K562 (cell line): ENCODE measurements around the gene NT5C1A. TPM values are rescaled to one million over a fixed set of nuclear protein-coding genes. Genes with fewer than 3 reads are reported as not detected.

Experiments used
- ATAC-seq: fragments of 200-7000 bp; cut with Tn5 transposase; 3 replicates; pipeline ENCODE4 v1.9.1; 2020; ENCODE audit warnings: moderate library complexity
- BruUV-seq: library from RNA; stranded (reverse); fragments of 400-500 nt; replicated peaks from 2 replicates; lab custom pipeline; 2021; lab: Mats Ljungman, UMichigan
- CTCF ChIA-PET: fragments of 300-600 bp; formaldehyde crosslinking; extraction: SDS; loops from one replicate; lab custom pipeline; 2021; ENCODE audit warnings: low intra/inter-chr PET ratio; lab: Yijun Ruan, JAX
- POLR2A ChIA-PET: fragments of 300-600, 350-650 bp; sonication (Branson Sonifier 250); formaldehyde crosslinking; extraction: SDS; loops from one replicate; lab custom pipeline; 2021; ENCODE audit warnings: antibody characterized with exemption, inconsistent platforms; lab: Yijun Ruan, JAX
- DNase-seq, 4 experiments: peaks; one replicate each; pipeline versions ENCODE4 v3.0.0 to v3.0.0-alpha.2; 2011 to 2018; ENCODE audit warnings: low spot score in 3 of 4, mixed read lengths in 3 of 4; ENCODE audit errors: extremely low read depth in 1 of 4
- FAIRE-seq: peaks from 2 replicates; lab custom pipeline; 2011; peaks lifted over from hg19 to GRCh38; lab: Jason Lieb, UNC
- H2AFZ ChIP-seq: 2 replicates; pipeline ENCODE4 v1.6.0; 2011; ENCODE audit warnings: low read depth, low read length, control low read depth, inconsistent platforms
- H3K27ac ChIP-seq: fragments of 200-600 bp; 3 replicates; pipeline ENCODE4 v1.8.0; 2011; ENCODE audit warnings: low read depth, mild to moderate bottlenecking, control low read depth, inconsistent platforms, low read length, moderate library complexity, mixed read lengths; ENCODE audit errors: extremely low read depth
- H3K27me3 ChIP-seq, 2 experiments: fragments of 300-600 bp in 1 of 2; 2 replicates in 1 of 2; 3 replicates in 1 of 2; pipeline versions ENCODE4 v1.6.0 to v1.8.0; 2011; ENCODE audit warnings: inconsistent platforms in 2 of 2, low read length in 2 of 2, mild to moderate bottlenecking in 1 of 2, mixed read lengths in 1 of 2, moderate library complexity in 1 of 2; ENCODE audit not compliant: control insufficient read depth in 2 of 2, insufficient read depth in 2 of 2
- H3K36me3 ChIP-seq: fragments of 300-600 bp; 3 replicates; pipeline ENCODE4 v1.8.0; 2011; ENCODE audit warnings: mild to moderate bottlenecking, low read length, inconsistent platforms; ENCODE audit not compliant: control insufficient read depth, insufficient read depth
- H3K4me1 ChIP-seq, 2 experiments: fragments of 200-600 bp in 1 of 2; replicated peaks in 1 of 2; 2 replicates in 1 of 2; 3 replicates in 1 of 2; pipeline versions ENCODE4 v1.5.1 to v1.8.0; 2011; ENCODE audit warnings: inconsistent platforms in 2 of 2, low read length in 2 of 2, mild to moderate bottlenecking in 1 of 2, mixed read lengths in 1 of 2, moderate library complexity in 1 of 2; ENCODE audit not compliant: control insufficient read depth in 2 of 2, insufficient read depth in 2 of 2
- H3K4me2 ChIP-seq: 2 replicates; pipeline ENCODE4 v1.6.1; 2011; ENCODE audit warnings: low read length, control low read depth, inconsistent platforms, mixed read lengths; ENCODE audit not compliant: insufficient read depth
- H3K4me3 ChIP-seq: fragments of 200-600 bp; sonication (generic), shearing (Covaris generic); 2 replicates; pipeline ENCODE4 v1.5.1; 2016; ENCODE audit warnings: control low read depth, inconsistent platforms
- H3K79me2 ChIP-seq: fragments of 200-600 bp; 3 replicates; pipeline ENCODE4 v1.8.0; 2011; ENCODE audit warnings: low read length, inconsistent platforms; ENCODE audit not compliant: control insufficient read depth, insufficient read depth
- H3K9ac ChIP-seq, 2 experiments: 2 replicates each; pipeline versions ENCODE4 v1.6.0 to v1.6.1; 2011; ENCODE audit warnings: low read depth in 2 of 2, low read length in 2 of 2, control low read depth in 1 of 2, inconsistent platforms in 1 of 2, mild to moderate bottlenecking in 1 of 2, mixed read lengths in 1 of 2; ENCODE audit not compliant: insufficient read depth in 1 of 2
- H3K9me1 ChIP-seq: one replicate; pipeline ENCODE4 v1.6.0; 2011; ENCODE audit warnings: inconsistent platforms, mild to moderate bottlenecking, low read length, moderate library complexity; ENCODE audit not compliant: control insufficient read depth, insufficient read depth
- H3K9me3 ChIP-seq: replicated peaks from 2 replicates; pipeline ENCODE4 v1.5.1; 2011; ENCODE audit warnings: low read depth, low read length, inconsistent platforms; ENCODE audit not compliant: control insufficient read depth, insufficient read depth
- H4K20me1 ChIP-seq: replicated peaks from 2 replicates; pipeline ENCODE4 v1.6.1; 2011; ENCODE audit warnings: low read length, inconsistent platforms, mixed read lengths; ENCODE audit not compliant: control insufficient read depth, insufficient read depth
- FOSL1 ChIP-seq: fragments of 200-800 bp; sonication (Bioruptor generic); conservative IDR thresholded peaks from 2 replicates; pipeline ENCODE4 v1.6.1; 2016; ENCODE audit warnings: missing genetic modification characterization, missing compliant biosample characterization
- KDM1A ChIP-seq, 2 experiments: fragments of 450-650 bp; IDR thresholded peaks; 2 replicates each; pipeline ENCODE4 v1.6.1; 2016; ENCODE audit warnings: mild to moderate bottlenecking in 2 of 2
- NRF1 ChIP-seq, 2 experiments: fragments of 450-650 bp; IDR thresholded peaks in 1 of 2; conservative IDR thresholded peaks in 1 of 2; 2 replicates each; pipeline ENCODE4 v1.6.1; 2014; ENCODE audit warnings: mild to moderate bottlenecking in 2 of 2
- STAG1 ChIP-seq: sonication (generic); formaldehyde crosslinking; IDR thresholded peaks from 2 replicates; pipeline ENCODE4 v1.5.0; 2020; ENCODE audit warnings: missing genetic modification reagents, borderline replicate concordance
- WGBS: fragments of 100-300 bp; shearing (Covaris generic); methylation state at CpG from one replicate; pipeline ENCODE4 v1.1.6; 2016; ENCODE audit warnings: low coverage, mixed read lengths; ENCODE audit not compliant: insufficient coverage; ENCODE audit errors: missing lambda C conversion rate; 5-methylcytosine and 5-hydroxymethylcytosine counted together
- in situ Hi-C: fragments of 300-500 bp; cut with MboI; formaldehyde crosslinking; loops from 4 replicates; pipeline ENCODE4 v1.15.0; 2018; ENCODE audit warnings: inconsistent platforms, mixed read lengths
- intact Hi-C: fragments of 100-400 bp; cut with micrococcal nuclease; formaldehyde crosslinking; loops from 2 replicates; pipeline ENCODE4 v1.14.2; 2022
- polyA plus RNA-seq, 8 experiments: library from polyadenylated mRNA; depleted of rRNA in 4 of 8; stranded (reverse) in 5 of 8; unstranded in 3 of 8; fragments of >200 nt; fragmentation: Nextera tagmentation in 2 of 8; fragmentation: Illumina TruSeq in 1 of 8; extraction: Ambion mirVana in 2 of 8; extraction: Trizol in 1 of 8; gene quantifications; 2 replicates each; pipeline versions ENCODE4 v1.2.1 to v1.2.3, GENCODE V29; 2011 to 2014; ENCODE audit warnings: inconsistent platforms in 1 of 8, missing spikeins in 1 of 8
- total RNA-seq, 7 experiments: library from RNA; depleted of rRNA in 6 of 7; stranded (reverse); fragments of >200 nt in 6 of 7; fragmentation: Illumina TruSeq in 2 of 7; extraction: Trizol in 2 of 7; gene quantifications; 2 replicates each; pipeline versions ENCODE4 v1.2.1 to v1.2.3, GENCODE V29; 2011 to 2021; ENCODE audit warnings: low replicate concordance in 1 of 7

NT5C1A gene
- total and polyA plus RNA-seq, 9 of the 15 experiments (the other 6 are each of a cell fraction or from before 2014, with no cell fraction given): not detected

DNA sequence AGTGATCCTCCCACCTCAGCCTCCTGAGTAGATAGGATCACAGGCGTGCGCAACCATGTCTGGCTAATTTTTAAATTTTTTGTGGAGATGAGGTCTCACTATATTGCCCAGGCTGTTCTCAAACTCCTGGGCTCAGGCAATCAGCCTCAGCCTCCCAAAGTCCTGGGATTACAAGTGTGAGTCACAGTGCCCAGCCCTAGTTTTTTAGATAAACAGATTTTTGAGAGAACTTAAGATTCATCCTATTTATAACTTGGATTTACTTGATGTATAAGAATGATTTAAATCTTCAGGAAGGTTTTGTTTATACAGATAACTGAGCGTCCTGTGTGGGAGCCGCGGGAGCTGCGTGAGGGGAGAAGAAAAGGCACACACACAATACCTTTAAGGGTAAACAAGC is 58.7 kb downstream of the NT5C1A start:
- no peak for DNase-seq
- intact Hi-C loops (no loop called here), in situ Hi-C loops (no loop called here)
- Histone ChIP-seq H3K27me3 (peaks cover 3 to 9% of the 10 kb centered on the region in 2 experiments; a peak in 2 of 5 replicates), H3K4me3 (no peak overlapping the region), H3K36me3 (no peaks in the 10 kb centered on the region), H3K79me2 (no peaks in the 10 kb centered on the region), H3K9me1 (no peaks in the 10 kb centered on the region), H3K27ac (no peak overlapping the region), H4K20me1 (no peaks in the 10 kb centered on the region; the same call in 1 of the 2 replicates), H3K4me2 (no peak overlapping the region), H3K4me1 (peaks cover 2 to 11% of the 10 kb centered on the region in 2 experiments; a peak in 4 of 5 replicates), H3K9me3 (no peaks in the 10 kb centered on the region), H2AFZ (no peak overlapping the region), H3K9ac (no peak overlapping the region)
- ChIA-PET CTCF (no interaction called here), POLR2A (no interaction called here)
- no peak for ATAC-seq
- 8% methylated on average over 6 of the region's 6 CpGs for WGBS
- TF ChIP-seq STAG1 (CRISPR knock-in tag) (no peak), FOSL1 (tag) (0 out of 2 replicates have a peak, but pooled peaks have one; percentile 27), KDM1A (IDR thresholded peaks at IDR 0.05) (peak; percentile 48 to 60; a peak in 3 of 4 replicates), NRF1 (conservative IDR thresholded peaks at IDR 0.05 in 1 of 2, IDR thresholded peaks at IDR 0.05 in 1 of 2) (0 out of 4 replicates have a peak, but pooled peaks of 1 of the 2 experiments have one; percentile 18)
- FAIRE-seq: no peak
- BruUV-seq: no TSS peak
